GM12878 (cell line): ENCODE measurements around the gene IQSEC2. TPM values are rescaled to one million over a fixed set of nuclear protein-coding genes. Genes with fewer than 3 reads are reported as not detected.

Experiments used
- ATAC-seq: fragments of 200-7000 bp; cut with Tn5 transposase; 3 replicates; pipeline ENCODE4 v1.9.1; 2020; ENCODE audit warnings: mild to moderate bottlenecking, moderate library complexity
- BruUV-seq: library from RNA; stranded (reverse); fragments of 400-500 nt; replicated peaks from 2 replicates; lab custom pipeline; 2021; lab: Mats Ljungman, UMichigan
- CTCF ChIA-PET: fragments of 300-600 bp; sonication (Branson Sonifier 250); formaldehyde crosslinking; extraction: SDS; loops from one replicate; lab custom pipeline; 2021; ENCODE audit warnings: inconsistent platforms; lab: Yijun Ruan, JAX
- POLR2A ChIA-PET: fragments of 350-600 bp; formaldehyde crosslinking; extraction: SDS; loops from one replicate; lab custom pipeline; 2021; ENCODE audit warnings: inconsistent platforms; lab: Charles Lee
- RAD21 ChIA-PET: fragments of 300-600 bp; sonication (Branson Sonifier 250); formaldehyde crosslinking; loops from one replicate; lab custom pipeline; 2023; ENCODE audit warnings: antibody characterized with exemption; ENCODE audit not compliant: unreplicated experiment; lab: Charles Lee
- SMC1A ChIA-PET: fragments of 300-600 bp; sonication (Branson Sonifier 250); formaldehyde crosslinking; loops from one replicate; lab custom pipeline; 2023; ENCODE audit not compliant: unreplicated experiment, uncharacterized antibody; lab: Charles Lee
- DNase-seq: peaks from one replicate; pipeline ENCODE4 v3.0.0-alpha.2; 2011; ENCODE audit warnings: low read depth, low spot score
- FAIRE-seq: peaks from 3 replicates; lab custom pipeline; 2011; peaks lifted over from hg19 to GRCh38; lab: Jason Lieb, UNC
- H2AFZ ChIP-seq: 2 replicates; pipeline ENCODE4 v1.6.0; 2011; ENCODE audit warnings: low read depth, low read length, control low read depth; ENCODE audit not compliant: control insufficient read depth
- H3K27ac ChIP-seq: 2 replicates; pipeline ENCODE4 v1.5.1; 2011; ENCODE audit warnings: control low read depth; ENCODE audit not compliant: control insufficient read depth, insufficient read depth
- H3K27me3 ChIP-seq, 2 experiments: replicated peaks in 1 of 2; 2 replicates each; pipeline versions ENCODE4 v1.6.0 to v1.6.1; 2011; ENCODE audit warnings: low read length in 1 of 2; ENCODE audit not compliant: control insufficient read depth in 2 of 2, insufficient read depth in 2 of 2
- H3K36me3 ChIP-seq, 2 experiments: 2 replicates each; pipeline ENCODE4 v1.5.1; 2011; ENCODE audit warnings: low read length in 1 of 2; ENCODE audit not compliant: control insufficient read depth in 2 of 2, insufficient read depth in 2 of 2
- H3K4me1 ChIP-seq: 2 replicates; pipeline ENCODE4 v1.6.1; 2011; ENCODE audit warnings: mild to moderate bottlenecking, low read length, moderate library complexity, mixed read lengths; ENCODE audit not compliant: control insufficient read depth, insufficient read depth
- H3K4me2 ChIP-seq: 2 replicates; pipeline ENCODE4 v1.6.0; 2011; ENCODE audit warnings: control low read depth; ENCODE audit not compliant: control insufficient read depth, insufficient read depth
- H3K4me3 ChIP-seq: fragments of 200-600 bp; sonication (generic); 2 replicates; pipeline ENCODE4 v1.5.1; 2016
- H3K79me2 ChIP-seq: 2 replicates; pipeline ENCODE4 v1.6.0; 2011; ENCODE audit warnings: low read length; ENCODE audit not compliant: control insufficient read depth, insufficient read depth
- H3K9ac ChIP-seq: 2 replicates; pipeline ENCODE4 v1.8.0; 2011; ENCODE audit warnings: low read length, control low read depth, mixed read lengths; ENCODE audit not compliant: control insufficient read depth, insufficient read depth
- H3K9me3 ChIP-seq: replicated peaks from 3 replicates; pipeline ENCODE4 v1.5.1; 2011; ENCODE audit warnings: mild to moderate bottlenecking, low read length; ENCODE audit not compliant: control insufficient read depth, insufficient read depth
- H4K20me1 ChIP-seq: 2 replicates; pipeline ENCODE4 v1.6.0; 2011; ENCODE audit not compliant: control insufficient read depth, insufficient read depth
- ASH2L ChIP-seq: fragments of 300-600, 200-600 bp; sonication (generic); IDR thresholded peaks from 2 replicates; pipeline ENCODE4 v1.6.1; 2017; ENCODE audit warnings: low read depth, mild to moderate bottlenecking, borderline replicate concordance
- ATF3 ChIP-seq: IDR thresholded peaks from 2 replicates; pipeline ENCODE4 v1.6.1; 2011; ENCODE audit warnings: low read depth, mild to moderate bottlenecking, low read length, moderate library complexity, borderline replicate concordance; ENCODE audit errors: extremely low read depth
- CHD2 ChIP-seq: IDR thresholded peaks from 2 replicates; pipeline ENCODE4 v1.6.1; 2011; ENCODE audit warnings: low read depth, low read length, improper control_type of control experiment, borderline replicate concordance
- JUND ChIP-seq: IDR thresholded peaks from 2 replicates; pipeline ENCODE4 v1.6.1; 2012; ENCODE audit warnings: low read depth, mild to moderate bottlenecking, low read length, improper control_type of control experiment, moderate library complexity
- MEF2B ChIP-seq: fragments of 450-650 bp; IDR thresholded peaks from 2 replicates; pipeline ENCODE4 v1.6.1; 2018; ENCODE audit warnings: mild to moderate bottlenecking, moderate library complexity; ENCODE audit not compliant: partially characterized antibody, poor library complexity, severe bottlenecking
- NFXL1 ChIP-seq: fragments of 450-650 bp; IDR thresholded peaks from 2 replicates; pipeline ENCODE4 v1.6.1; 2017; ENCODE audit warnings: antibody characterized with exemption, mild to moderate bottlenecking, borderline replicate concordance
- NR2C1 ChIP-seq: fragments of 450-650 bp; IDR thresholded peaks from 2 replicates; pipeline ENCODE4 v1.6.1; 2017; ENCODE audit warnings: antibody characterized with exemption, mild to moderate bottlenecking, moderate library complexity
- SP1 ChIP-seq: IDR thresholded peaks from one replicate; pipeline ENCODE4 v1.6.1; 2011; ENCODE audit warnings: low read depth, low read length
- SRF ChIP-seq, 2 experiments: IDR thresholded peaks; 2 replicates each; pipeline ENCODE4 v1.6.1; 2011; ENCODE audit warnings: low read depth in 2 of 2, low read length in 2 of 2, mild to moderate bottlenecking in 1 of 2, moderate library complexity in 1 of 2
- YY1 ChIP-seq: IDR thresholded peaks from 2 replicates; pipeline ENCODE4 v1.6.1; 2011; ENCODE audit warnings: low read depth, mild to moderate bottlenecking, low read length
- ZBED1 ChIP-seq: IDR thresholded peaks from 2 replicates; pipeline ENCODE4 v1.6.1; 2016; ENCODE audit warnings: borderline replicate concordance
- WGBS: methylation state at CpG from one replicate; pipeline ENCODE4 v1.1.6; 2016; ENCODE audit warnings: low lambda C conversion rate; ENCODE audit not compliant: insufficient replicate concordance, insufficient coverage; ENCODE audit errors: missing lambda C conversion rate; 5-methylcytosine and 5-hydroxymethylcytosine counted together
- in situ Hi-C: fragments of 300-500 bp; cut with MboI; formaldehyde crosslinking; loops from 9 replicates; pipeline ENCODE4 v1.14.3; 2018; ENCODE audit warnings: mixed read lengths
- intact Hi-C: fragments of 100-400 bp; cut with micrococcal nuclease; formaldehyde crosslinking; loops from one replicate; pipeline ENCODE4 v1.14.2; 2022; ENCODE audit not compliant: unreplicated experiment
- polyA plus RNA-seq, 11 experiments: library from polyadenylated mRNA; depleted of rRNA in 4 of 11; unstranded in 6 of 11; stranded (reverse) in 5 of 11; fragments of >200 nt; fragmentation: Nextera tagmentation in 4 of 11; fragmentation: Illumina TruSeq in 1 of 11; extraction: Ambion mirVana in 4 of 11; extraction: Trizol in 1 of 11; gene quantifications; 1 replicate in 1 of 11; 2 replicates in 10 of 11; pipeline versions ENCODE4 v1.2.1 to v1.2.3, GENCODE V29; 2011 to 2016; ENCODE audit warnings: inconsistent platforms in 2 of 11, missing spikeins in 2 of 11, low read depth in 1 of 11
- total RNA-seq, 4 experiments: library from RNA; depleted of rRNA in 3 of 4; stranded (reverse); fragments of >200 nt in 3 of 4; fragmentation: Illumina TruSeq in 1 of 4; extraction: Trizol in 1 of 4; gene quantifications; 2 replicates each; pipeline versions ENCODE4 v1.2.1 to v1.2.3, GENCODE V29; 2013 to 2021
- TF ChIP-seq, protein P1 (sequence below): IDR thresholded peaks from 2 replicates; pipeline ENCODE4 v1.6.1; 2011; ENCODE audit warnings: borderline replicate concordance, low read depth, mild to moderate bottlenecking, moderate library complexity, low read length; ENCODE audit not compliant: insufficient read depth, poor library complexity, severe bottlenecking
- TF ChIP-seq, protein P2 (sequence below): fragments of 450-650 bp; formaldehyde crosslinking; IDR thresholded peaks from 2 replicates; pipeline ENCODE4 v1.5.0; 2022; ENCODE audit warnings: mild to moderate bottlenecking, missing genetic modification characterization
- TF ChIP-seq, protein P3 (sequence below): fragments of 450-650 bp; formaldehyde crosslinking; IDR thresholded peaks from 2 replicates; pipeline ENCODE4 v1.4.0; 2020; ENCODE audit warnings: mild to moderate bottlenecking, moderate library complexity

IQSEC2 gene
- total and polyA plus RNA-seq, 10 of the 15 experiments (the other 5 are each of a cell fraction or from before 2014, with no cell fraction given), result 0.01 to 0.23 (median 0.04) TPM; not detected in 3

GRCh38 chrX:53234484-53234883 is 46.9 kb downstream of the IQSEC2 start:
- no peaks in the 10 kb centered on the region; the same call in 2 of the 3 replicates for H3K9me3 ChIP-seq
- H3K36me3 ChIP-seq, result no peaks in the 10 kb centered on the region
- H3K79me2 ChIP-seq, result no peaks in the 10 kb centered on the region
- intact Hi-C loops (no loop called here), in situ Hi-C loops (no loop called here)
- ATAC-seq (no peak), FAIRE-seq (no peak), DNase-seq (no peak)
- ChIA-PET SMC1A (no interaction called here), CTCF (no interaction called here), RAD21 (no interaction called here), POLR2A (no interaction called here)
- no peaks in the 10 kb centered on the region for H3K4me1 ChIP-seq
- no peak overlapping the region for H3K4me3 ChIP-seq
- no peak overlapping the region for H3K27ac ChIP-seq
- H3K27me3 ChIP-seq, result no peaks in the 10 kb centered on the region; a peak in 1 of 4 replicates
- no peak overlapping the region for H2AFZ ChIP-seq
- WGBS, result 0% methylated on average over 1 of the region's 9 CpGs
- no peaks in the 10 kb centered on the region for H4K20me1 ChIP-seq
- BruUV-seq, result no TSS peak
- H3K9ac ChIP-seq, result no peak overlapping the region
- H3K4me2 ChIP-seq, result no peak overlapping the region
- TF ChIP-seq, protein P1, sequence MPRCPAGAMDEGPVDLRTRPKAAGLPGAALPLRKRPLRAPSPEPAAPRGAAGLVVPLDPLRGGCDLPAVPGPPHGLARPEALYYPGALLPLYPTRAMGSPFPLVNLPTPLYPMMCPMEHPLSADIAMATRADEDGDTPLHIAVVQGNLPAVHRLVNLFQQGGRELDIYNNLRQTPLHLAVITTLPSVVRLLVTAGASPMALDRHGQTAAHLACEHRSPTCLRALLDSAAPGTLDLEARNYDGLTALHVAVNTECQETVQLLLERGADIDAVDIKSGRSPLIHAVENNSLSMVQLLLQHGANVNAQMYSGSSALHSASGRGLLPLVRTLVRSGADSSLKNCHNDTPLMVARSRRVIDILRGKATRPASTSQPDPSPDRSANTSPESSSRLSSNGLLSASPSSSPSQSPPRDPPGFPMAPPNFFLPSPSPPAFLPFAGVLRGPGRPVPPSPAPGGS, result no peak
- TF ChIP-seq NR2C1 (no peak), MEF2B (no peak), NFXL1 (no peak), ZBED1 (no peak), JUND (no peak), CHD2 (no peak), ASH2L (no peak), SRF (IDR thresholded peaks at IDR 0.05; ENCODE audit: low read depth in 2 of 2, low read length in 2 of 2) (no peak), SP1 (no peak), ATF3 (no peak), YY1 (no peak)
- TF ChIP-seq, protein P2, sequence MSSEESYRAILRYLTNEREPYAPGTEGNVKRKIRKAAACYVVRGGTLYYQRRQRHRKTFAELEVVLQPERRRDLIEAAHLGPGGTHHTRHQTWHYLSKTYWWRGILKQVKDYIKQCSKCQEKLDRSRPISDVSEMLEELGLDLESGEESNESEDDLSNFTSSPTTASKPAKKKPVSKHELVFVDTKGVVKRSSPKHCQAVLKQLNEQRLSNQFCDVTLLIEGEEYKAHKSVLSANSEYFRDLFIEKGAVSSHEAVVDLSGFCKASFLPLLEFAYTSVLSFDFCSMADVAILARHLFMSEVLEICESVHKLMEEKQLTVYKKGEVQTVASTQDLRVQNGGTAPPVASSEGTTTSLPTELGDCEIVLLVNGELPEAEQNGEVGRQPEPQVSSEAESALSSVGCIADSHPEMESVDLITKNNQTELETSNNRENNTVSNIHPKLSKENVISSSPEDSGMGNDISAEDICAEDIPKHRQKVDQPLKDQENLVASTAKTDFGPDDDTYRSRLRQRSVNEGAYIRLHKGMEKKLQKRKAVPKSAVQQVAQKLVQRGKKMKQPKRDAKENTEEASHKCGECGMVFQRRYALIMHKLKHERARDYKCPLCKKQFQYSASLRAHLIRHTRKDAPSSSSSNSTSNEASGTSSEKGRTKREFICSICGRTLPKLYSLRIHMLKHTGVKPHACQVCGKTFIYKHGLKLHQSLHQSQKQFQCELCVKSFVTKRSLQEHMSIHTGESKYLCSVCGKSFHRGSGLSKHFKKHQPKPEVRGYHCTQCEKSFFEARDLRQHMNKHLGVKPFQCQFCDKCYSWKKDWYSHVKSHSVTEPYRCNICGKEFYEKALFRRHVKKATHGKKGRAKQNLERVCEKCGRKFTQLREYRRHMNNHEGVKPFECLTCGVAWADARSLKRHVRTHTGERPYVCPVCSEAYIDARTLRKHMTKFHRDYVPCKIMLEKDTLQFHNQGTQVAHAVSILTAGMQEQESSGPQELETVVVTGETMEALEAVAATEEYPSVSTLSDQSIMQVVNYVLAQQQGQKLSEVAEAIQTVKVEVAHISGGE (CRISPR knock-in tag), result no peak
- TF ChIP-seq, protein P3, sequence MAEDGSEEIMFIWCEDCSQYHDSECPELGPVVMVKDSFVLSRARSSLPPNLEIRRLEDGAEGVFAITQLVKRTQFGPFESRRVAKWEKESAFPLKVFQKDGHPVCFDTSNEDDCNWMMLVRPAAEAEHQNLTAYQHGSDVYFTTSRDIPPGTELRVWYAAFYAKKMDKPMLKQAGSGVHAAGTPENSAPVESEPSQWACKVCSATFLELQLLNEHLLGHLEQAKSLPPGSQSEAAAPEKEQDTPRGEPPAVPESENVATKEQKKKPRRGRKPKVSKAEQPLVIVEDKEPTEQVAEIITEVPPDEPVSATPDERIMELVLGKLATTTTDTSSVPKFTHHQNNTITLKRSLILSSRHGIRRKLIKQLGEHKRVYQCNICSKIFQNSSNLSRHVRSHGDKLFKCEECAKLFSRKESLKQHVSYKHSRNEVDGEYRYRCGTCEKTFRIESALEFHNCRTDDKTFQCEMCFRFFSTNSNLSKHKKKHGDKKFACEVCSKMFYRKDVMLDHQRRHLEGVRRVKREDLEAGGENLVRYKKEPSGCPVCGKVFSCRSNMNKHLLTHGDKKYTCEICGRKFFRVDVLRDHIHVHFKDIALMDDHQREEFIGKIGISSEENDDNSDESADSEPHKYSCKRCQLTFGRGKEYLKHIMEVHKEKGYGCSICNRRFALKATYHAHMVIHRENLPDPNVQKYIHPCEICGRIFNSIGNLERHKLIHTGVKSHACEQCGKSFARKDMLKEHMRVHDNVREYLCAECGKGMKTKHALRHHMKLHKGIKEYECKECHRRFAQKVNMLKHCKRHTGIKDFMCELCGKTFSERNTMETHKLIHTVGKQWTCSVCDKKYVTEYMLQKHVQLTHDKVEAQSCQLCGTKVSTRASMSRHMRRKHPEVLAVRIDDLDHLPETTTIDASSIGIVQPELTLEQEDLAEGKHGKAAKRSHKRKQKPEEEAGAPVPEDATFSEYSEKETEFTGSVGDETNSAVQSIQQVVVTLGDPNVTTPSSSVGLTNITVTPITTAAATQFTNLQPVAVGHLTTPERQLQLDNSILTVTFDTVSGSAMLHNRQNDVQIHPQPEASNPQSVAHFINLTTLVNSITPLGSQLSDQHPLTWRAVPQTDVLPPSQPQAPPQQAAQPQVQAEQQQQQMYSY (CRISPR knock-in tag), result no peak
